ENCODE measurements around the gene CCDC93.
"Not testable (repeated sequence)": the region's sequence is repeated elsewhere in the genome, so short reads cannot be mapped to it uniquely, and the experiment has no call there.

CCDC93 gene

GRCh38 chr2:117956036-117956796, 57.7 kb downstream of the CCDC93 start:
- DNase-seq = no peak

GRCh38 chr2:117953231-117953630, 60.6 kb downstream of the CCDC93 start:
- no peak for DNase-seq

- no peak for DNase-seq
Measured at GRCh38 chr2:117952701-117953100, 61.2 kb downstream of the CCDC93 start.

GRCh38 chr2:117952228-117952627, 61.6 kb downstream of the CCDC93 start:
- DNase-seq = no peak

- DNase-seq = no peak
Measured at GRCh38 chr2:117949806-117950205, 64.1 kb downstream of the CCDC93 start.

GRCh38 chr2:117948615-117949014, 65.3 kb downstream of the CCDC93 start:
- DNase-seq = no peak

- no peak for DNase-seq
Measured at GRCh38 chr2:117945296-117945695, 68.6 kb downstream of the CCDC93 start.

- DNase-seq = no peak
Measured at GRCh38 chr2:117944816-117945215, 69.1 kb downstream of the CCDC93 start.

GRCh38 chr2:117943013-117943672, 70.7 kb downstream of the CCDC93 start:
- DNase-seq = no peak

- no peak for DNase-seq
Measured at GRCh38 chr2:117942551-117942950, 71.3 kb downstream of the CCDC93 start.

GRCh38 chr2:117941693-117942092, 72.2 kb downstream of the CCDC93 start:
- no peak for DNase-seq

- no peak for DNase-seq
Measured at GRCh38 chr2:117940436-117940835, 73.4 kb downstream of the CCDC93 start.

GRCh38 chr2:117938611-117939010, 75.3 kb downstream of the CCDC93 start:
- DNase-seq = no peak

- DNase-seq = no peak
Measured at GRCh38 chr2:117936871-117937428, 76.9 kb downstream of the CCDC93 start.

- no peak for DNase-seq
Measured at GRCh38 chr2:117935954-117936353, 77.9 kb downstream of the CCDC93 start.

GRCh38 chr2:117935456-117935855, 78.4 kb downstream of the CCDC93 start:
- no peak for DNase-seq

GRCh38 chr2:117933884-117934354, 80.0 kb downstream of the CCDC93 start:
- no peak for DNase-seq

- DNase-seq = no peak
Measured at GRCh38 chr2:117931978-117932377, 81.9 kb downstream of the CCDC93 start.

GRCh38 chr2:117931266-117931665, 82.6 kb downstream of the CCDC93 start:
- no peak for DNase-seq

- DNase-seq = no peak
Measured at GRCh38 chr2:117930775-117931174, 83.1 kb downstream of the CCDC93 start.

- DNase-seq = not testable (repeated sequence)
Measured at GRCh38 chr2:117923471-117923870, 90.4 kb downstream of the CCDC93 start.

- DNase-seq = no peak
Measured at GRCh38 chr2:117921520-117921919, 92.3 kb downstream of the CCDC93 start.

GRCh38 chr2:117918608-117919007, 95.3 kb downstream of the CCDC93 start:
- DNase-seq = no peak

Data from suppressor macrophage (primary cell).